HuH-7 (cell line): ENCODE measurements around the gene SPATA32.

Source experiments
- DNase-seq: peaks from one replicate; pipeline ENCODE4 v3.0.0; 2011; ENCODE audit warnings: low spot score

The SPATA32 gene

DNA sequence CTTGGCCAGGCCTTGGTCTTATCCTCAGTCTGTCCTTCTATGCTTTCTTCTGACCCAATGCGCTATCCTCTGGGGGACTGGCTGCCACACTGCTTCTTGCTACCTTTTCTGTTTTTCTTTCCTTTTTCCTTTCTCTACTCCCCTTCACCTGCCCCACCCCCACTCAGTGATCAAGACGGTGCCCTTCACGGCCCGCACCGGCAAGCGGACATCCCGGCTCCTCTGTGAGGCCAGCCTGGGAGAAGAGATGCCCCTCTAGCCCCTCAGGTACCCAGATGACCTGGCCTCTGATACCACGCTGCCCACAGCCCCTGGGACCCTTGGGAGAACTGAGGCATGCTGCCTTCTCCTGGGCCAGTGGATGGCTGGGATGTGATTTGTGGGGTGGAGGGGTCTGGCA, 15.6 kb downstream of the SPATA32 start:
- no peak for DNase-seq

DNA sequence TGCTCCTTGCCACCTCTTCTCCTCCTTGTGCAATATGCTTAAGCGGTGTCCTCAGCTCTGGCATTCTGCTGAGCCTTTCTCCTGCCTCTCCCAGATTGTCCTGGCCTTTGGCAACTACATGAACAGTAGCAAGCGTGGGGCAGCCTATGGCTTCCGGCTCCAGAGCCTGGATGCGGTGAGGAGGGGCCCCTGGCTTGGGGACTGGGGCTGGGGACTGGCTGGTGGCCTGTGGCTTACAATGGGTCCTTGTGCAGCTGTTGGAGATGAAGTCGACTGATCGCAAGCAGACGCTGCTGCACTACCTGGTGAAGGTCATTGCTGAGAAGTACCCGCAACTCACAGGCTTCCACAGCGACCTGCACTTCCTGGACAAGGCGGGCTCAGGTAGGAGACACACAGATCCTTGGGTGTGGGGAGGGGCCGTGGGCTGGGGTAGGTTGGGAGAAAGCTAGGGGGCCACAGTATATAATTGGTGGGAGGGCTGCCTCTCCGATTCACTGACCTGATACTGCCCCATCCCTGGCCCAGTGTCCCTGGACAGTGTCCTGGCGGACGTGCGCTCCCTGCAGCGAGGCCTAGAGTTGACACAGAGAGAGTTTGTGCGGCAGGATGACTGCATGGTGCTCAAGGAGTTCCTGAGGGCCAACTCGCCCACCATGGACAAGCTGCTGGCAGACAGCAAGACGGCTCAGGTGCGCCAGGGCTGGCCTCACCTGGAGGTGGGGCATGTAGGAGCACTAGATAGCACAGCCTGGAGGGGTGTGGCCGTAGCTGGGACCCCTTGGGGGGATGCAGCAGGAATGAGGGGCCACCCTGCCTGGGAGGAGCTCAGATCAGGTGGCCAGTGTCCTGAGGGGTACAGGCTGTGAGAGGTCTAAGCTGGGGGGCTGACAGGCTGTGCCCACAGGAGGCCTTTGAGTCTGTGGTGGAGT, 16.9 kb downstream of the SPATA32 start:
- DNase-seq = no peak

DNA sequence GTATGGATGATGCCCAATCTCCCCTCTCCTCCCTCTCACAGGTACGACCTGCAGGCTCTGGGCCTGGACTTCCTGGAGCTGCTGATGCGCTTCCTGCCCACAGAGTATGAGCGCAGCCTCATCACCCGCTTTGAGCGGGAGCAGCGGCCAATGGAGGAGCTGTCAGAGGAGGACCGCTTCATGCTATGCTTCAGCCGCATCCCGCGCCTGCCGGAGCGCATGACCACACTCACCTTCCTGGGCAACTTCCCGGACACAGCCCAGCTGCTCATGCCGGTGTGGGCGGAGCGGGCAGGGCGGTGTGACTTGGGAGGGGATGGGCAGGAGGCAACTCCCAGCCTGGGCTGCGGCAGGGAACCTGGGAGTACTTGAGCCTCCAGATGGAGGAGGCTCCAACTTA, 18.1 kb downstream of the SPATA32 start:
- DNase-seq = no peak

GRCh38 chr17:45242029-45242414, 19.9 kb downstream of the SPATA32 start:
- DNase-seq = no peak

DNA sequence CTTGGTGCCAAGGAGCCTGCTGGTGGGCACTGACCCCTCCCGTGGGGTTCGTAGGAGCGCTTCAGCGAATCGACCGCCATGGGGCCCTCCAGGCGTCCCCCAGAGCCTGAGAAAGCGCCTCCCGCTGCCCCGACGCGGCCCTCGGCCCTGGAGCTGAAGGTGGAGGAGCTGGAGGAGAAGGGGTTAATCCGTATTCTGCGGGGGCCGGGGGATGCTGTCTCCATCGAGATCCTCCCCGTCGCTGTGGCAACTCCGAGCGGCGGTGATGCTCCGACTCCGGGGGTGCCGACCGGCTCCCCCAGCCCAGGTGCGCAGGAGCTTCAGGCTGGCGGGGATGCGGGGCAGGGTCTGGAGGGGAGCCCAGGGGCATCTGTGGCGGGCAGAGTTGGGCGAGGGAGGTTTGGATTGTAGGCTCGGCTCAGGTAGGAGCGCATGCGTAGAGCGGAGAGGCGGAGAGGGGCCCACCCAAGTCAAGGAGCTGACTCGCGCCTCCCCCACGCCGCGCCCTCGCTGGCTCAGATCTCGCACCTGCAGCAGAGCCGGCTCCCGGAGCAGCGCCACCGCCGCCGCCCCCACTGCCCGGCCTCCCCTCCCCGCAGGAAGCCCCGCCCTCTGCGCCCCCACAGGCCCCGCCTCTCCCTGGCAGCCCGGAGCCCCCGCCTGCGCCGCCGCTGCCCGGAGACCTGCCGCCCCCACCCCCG, 20.4 kb downstream of the SPATA32 start:
- no peak for DNase-seq

DNA sequence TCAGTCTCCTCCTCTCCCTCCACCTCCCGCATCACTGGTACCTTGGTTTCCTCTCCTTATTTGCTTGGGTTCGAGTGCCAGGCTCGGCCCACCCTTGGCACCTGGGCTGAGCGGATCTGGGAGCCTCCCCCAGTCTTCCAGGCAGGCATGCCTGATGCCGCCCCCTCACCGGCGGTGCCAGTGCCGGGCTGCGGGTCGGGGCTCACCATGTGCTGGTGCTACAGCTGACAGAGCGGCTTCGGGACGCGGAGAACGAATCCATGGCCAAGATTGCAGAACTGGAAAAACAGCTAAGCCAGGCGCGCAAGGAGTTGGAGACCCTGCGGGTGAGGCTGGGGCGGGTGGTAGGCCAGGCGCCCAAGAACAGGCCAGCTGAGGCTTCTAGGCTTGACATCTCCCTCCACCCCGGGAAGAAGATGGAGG, 21.0 kb downstream of the SPATA32 start:
- no peak for DNase-seq

DNA sequence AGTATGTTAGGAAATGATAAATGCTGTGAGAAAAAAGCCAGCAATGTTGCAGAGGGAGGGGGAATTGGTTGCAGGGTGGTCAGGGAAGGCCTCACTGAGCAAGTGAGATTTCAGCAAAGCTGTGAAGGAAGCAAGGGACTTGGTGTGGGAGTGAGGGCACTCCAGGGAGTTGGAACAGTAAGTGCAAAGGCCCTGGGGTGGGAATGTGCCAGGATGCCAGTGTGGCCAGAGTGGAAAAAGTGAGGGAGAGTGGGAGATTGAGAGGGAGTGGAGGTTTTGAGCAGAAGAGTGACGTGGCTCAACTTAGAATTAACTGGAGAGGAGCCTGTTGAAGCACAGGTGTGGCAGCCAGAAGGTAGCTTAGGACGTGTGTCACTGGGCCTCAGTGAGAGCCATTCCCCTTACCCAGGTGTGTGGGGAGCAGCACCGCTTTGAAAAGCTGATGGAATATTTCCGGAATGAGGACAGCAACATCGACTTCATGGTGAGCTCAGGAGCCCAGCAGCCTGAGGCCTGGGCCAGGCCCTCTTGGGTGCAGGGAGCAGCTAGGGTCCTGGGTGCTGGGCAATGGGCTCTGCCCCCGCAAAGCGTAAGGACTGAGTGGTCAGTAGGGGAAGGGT, 23.6 kb downstream of the SPATA32 start:
- DNase-seq = no peak

- no peak for DNase-seq
Observed at GRCh38 chr17:45237686-45238085, 24.2 kb downstream of the SPATA32 start.

- DNase-seq = no peak
Observed at GRCh38 chr17:45236282-45236606, 25.6 kb downstream of the SPATA32 start.

GRCh38 chr17:45235416-45236281, 26.2 kb downstream of the SPATA32 start:
- DNase-seq = peak; percentile 88

DNA sequence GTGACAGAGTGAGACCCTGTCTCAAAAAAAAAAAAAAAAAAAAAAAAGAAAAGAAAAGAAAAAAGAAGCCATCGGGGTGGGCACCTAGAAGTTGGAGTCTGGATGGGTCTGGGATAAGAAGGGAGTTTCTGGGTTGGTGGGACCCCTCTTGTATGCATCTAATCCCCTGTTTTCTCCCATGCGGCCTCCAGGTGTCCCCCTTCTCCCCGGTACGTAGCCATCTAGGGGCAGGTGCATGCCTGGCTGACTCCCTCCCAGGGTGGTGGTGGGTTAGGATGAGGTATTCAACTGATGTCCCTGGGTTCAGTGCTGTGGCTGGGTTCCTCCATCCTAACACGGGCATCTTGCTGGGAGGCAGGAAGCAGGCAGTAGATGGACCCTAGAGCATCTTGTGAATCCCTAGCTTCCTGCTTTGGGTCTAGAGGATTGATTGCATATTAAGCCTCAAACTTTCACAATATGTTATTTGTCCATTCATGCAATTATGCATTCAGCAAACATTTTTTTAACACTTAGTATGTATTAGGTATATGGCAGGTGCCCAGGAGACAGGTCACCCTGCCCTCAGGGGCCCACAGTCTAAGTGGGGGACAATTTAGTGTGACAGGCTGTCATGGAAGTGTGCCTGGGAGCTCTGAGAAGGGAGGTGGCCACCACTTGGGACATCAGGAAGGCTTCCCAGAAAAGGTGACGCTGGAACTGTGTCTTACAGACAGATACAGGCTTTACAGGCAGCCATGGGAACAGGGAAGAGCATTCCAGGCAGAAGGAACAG, 27.1 kb downstream of the SPATA32 start:
- peak; percentile 84 for DNase-seq

- DNase-seq = no peak
Observed at GRCh38 chr17:45233423-45233924, 28.4 kb downstream of the SPATA32 start.

DNA sequence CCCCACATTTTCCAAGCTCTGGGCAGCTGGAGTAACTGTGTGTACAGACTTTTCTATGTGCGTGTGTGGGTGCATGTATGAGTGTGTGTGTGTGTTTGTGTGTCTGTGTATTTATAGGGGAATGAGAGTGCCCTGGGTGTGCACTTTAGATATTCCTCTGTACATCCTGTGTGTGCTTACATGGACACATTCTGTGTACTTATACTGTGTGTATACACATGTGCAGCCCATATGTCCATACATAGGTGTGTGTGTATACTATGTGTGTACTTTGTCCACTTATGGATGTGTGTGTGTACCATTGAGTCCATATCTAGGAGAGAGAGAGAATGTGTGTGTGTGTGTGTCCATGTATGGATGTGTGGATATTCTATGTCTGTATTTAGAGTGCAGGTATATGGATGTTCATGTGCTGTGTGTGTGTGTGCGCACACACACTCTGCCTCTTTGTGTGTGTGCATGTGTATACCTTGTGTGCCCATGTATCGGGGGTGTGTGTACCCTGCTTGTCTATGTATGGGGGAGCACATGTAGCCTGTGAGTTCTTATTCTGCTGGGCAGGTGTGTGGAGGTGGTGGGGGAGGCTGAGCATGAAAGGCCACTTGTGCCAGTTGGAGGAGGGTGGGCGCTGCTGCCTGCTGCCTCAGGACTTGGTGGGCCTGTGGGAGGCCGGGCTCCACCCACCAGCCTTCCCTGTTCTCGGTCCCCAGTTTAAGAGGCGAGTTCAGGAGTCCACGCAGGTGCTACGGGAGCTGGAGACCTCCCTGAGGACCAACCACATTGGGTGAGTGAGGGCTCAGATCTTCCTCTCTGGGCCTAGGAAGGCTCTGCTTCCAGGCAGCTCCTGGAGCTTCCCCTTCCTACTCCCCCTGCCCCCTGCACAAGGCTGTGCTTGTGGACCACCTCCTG, 29.1 kb downstream of the SPATA32 start:
- no peak for DNase-seq

DNA sequence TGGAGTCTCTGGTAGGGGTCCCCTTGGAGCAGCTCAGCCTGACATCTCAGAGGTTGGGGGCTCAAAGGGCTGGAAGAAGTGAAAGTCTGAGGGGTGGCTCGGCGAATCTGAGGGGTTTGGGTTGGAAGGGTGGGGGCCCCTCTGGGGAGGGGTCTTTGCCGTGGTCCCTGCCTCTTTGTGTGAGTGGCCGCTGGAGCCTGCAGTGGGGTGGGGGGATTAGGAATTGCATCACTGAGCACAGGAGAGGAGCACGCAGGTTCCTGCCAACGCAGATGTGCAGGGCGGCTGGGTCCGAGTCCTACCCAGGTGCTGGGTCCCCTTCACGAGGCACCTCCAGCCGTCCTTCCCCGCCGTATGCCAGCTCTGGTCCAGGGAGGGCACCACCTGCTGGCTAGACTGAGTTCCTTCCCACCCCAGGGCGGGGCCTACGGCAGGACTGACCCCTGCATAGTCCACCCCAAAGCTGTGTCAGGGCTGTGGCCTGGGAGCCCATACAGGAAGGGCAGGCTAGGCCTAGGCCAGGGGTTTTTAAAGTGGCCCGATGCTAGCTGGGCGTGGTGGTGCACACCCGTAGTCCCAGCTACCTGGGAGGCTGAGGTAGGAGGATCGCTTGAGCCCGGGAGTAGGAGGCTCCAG, 30.3 kb downstream of the SPATA32 start:
- DNase-seq = peak; percentile 98

- no peak for DNase-seq
Observed at GRCh38 chr17:45230787-45231480, 31.0 kb downstream of the SPATA32 start.

GRCh38 chr17:45230410-45230786, 31.5 kb downstream of the SPATA32 start:
- no peak for DNase-seq

DNA sequence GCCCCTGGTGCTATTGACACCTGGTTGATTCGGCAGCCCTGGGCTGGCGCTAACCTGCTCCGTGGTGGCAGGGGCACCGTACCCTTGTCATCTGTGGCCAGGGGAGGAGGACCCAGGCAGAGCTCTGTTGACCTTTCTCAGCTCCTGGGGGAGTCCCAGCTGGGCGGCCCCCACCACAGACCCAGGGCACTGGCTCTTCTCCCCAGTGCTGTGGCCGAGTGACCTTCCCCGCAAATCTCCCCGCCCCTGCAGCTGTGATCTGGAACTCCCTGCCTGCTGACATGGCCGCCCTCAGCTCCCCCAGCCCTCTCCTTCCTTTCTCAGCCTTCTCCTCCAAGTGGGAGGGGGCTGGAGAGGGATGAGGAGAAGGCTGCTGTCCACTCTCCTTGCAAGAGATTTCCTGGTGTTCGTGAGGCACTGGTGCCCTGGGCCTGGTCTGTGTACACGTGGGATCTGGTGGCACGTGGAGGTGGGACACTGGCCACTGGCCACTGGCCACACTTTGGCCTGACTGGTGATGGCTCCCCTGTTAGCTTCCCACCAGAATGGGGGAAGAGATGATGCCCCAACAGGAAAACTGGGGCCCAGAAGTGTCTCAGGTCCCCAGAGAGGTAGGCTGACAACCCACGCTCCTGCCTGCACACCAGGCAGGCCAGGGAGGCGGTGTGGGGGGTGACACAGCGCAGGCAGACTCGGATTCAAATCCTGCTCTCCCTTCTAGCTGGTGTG, 32.0 kb downstream of the SPATA32 start:
- no peak for DNase-seq
